HFFc6 (cell line): ENCODE results near the gene UBE2I. TPM values are rescaled to one million over a fixed set of nuclear protein-coding genes. Genes with fewer than 3 reads are reported as not detected.

ENCODE experiments used
- DNase-seq: peaks from one replicate; pipeline ENCODE4 v3.0.0-alpha.2; 2018
- H3K27ac Mint-ChIP-seq: 2 replicates; pipeline ENCODE4 v1.8.0; 2020; ENCODE audit warnings: mild to moderate bottlenecking, mixed read lengths
- H3K27me3 Mint-ChIP-seq: 2 replicates; pipeline ENCODE4 v1.8.0; 2021; ENCODE audit warnings: mild to moderate bottlenecking, moderate library complexity, mixed read lengths; ENCODE audit not compliant: insufficient read depth
- H3K36me3 Mint-ChIP-seq: 2 replicates; pipeline ENCODE4 v1.8.0; 2021; ENCODE audit warnings: low read depth, mixed read lengths
- H3K4me1 Mint-ChIP-seq: 2 replicates; pipeline ENCODE4 v1.8.0; 2020; ENCODE audit warnings: low read depth, mixed read lengths
- H3K4me3 Mint-ChIP-seq: 2 replicates; pipeline ENCODE4 v1.8.0; 2020; ENCODE audit warnings: mild to moderate bottlenecking, moderate library complexity, mixed read lengths
- H3K9me3 Mint-ChIP-seq: 2 replicates; pipeline ENCODE4 v1.8.0; 2020; ENCODE audit warnings: mild to moderate bottlenecking, mixed read lengths
- total RNA-seq, 6 experiments: library from RNA; stranded (reverse); fragmentation: NEBNext Ultra II Directional; extraction: Animal tissue kit (Norgen Biotek cat#: 25700); gene quantifications; 2 replicates in 1 of 6; 3 replicates in 5 of 6; pipeline ENCODE4 v1.2.3, GENCODE V29; 2021
- TF ChIP-seq, protein P1 (sequence below): fragments of 200-600 bp; sonication (generic); IDR thresholded peaks from 2 replicates; pipeline ENCODE4 v1.5.0; 2021; ENCODE audit warnings: antibody characterized with exemption, mild to moderate bottlenecking

The UBE2I gene
- total RNA-seq, 6 experiments from 2014 or later: 116 to 147 (median 138) TPM

DNA sequence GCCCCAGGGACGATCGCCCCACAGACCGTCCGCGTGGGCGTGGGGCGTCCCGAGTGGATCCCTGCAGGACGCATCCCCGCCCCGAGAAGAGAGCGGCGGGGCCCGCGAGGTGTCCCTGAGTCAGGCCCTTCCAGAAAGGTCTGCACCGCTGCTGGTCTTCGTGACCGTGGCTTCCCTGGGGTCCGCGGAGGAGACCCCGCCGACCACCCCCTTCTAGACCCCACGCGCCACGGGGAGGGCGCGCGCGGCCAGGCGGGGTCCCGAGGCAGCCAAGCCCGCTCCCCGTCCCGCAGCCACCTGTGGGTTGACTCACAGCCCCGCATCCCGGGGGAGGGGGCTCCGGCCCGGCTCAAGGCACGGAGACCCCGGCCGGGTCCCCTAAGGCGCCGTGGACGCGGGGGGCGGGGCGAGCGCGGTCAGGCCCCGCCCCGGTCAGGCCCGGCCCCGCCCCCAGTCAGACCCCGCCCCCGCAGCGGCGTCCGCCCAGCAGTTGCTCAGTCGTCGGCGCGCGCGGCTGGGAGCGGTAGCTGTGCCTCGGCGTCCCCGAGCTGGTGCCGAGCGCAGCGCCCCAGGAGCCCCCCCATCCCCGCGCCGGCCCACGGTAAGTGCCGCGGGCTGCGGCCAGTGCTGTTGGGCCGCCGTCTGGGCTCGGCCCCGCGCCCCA is 23.8 kb downstream of the UBE2I start, which contains the start of gene BAIAP3:
Gene BAIAP3, plus strand, starts transcription at position 497 of the 664 bp plus-strand sequence. CDS start 4,905 bp downstream, outside the sequence.
- Mint-ChIP-seq H3K4me3 (no peak within 1 kb of the TSS), H3K27ac (no peak within 1 kb of the TSS), H3K36me3 (no peaks in the 10 kb centered on the region), H3K4me1 (peaks cover 6% of the 10 kb centered on the region; the same call in 1 of the 2 replicates), H3K27me3 (peaks cover 17% of the 10 kb centered on the region), H3K9me3 (no peaks in the 10 kb centered on the region)
- no peak for DNase-seq
- TF ChIP-seq, protein P1, sequence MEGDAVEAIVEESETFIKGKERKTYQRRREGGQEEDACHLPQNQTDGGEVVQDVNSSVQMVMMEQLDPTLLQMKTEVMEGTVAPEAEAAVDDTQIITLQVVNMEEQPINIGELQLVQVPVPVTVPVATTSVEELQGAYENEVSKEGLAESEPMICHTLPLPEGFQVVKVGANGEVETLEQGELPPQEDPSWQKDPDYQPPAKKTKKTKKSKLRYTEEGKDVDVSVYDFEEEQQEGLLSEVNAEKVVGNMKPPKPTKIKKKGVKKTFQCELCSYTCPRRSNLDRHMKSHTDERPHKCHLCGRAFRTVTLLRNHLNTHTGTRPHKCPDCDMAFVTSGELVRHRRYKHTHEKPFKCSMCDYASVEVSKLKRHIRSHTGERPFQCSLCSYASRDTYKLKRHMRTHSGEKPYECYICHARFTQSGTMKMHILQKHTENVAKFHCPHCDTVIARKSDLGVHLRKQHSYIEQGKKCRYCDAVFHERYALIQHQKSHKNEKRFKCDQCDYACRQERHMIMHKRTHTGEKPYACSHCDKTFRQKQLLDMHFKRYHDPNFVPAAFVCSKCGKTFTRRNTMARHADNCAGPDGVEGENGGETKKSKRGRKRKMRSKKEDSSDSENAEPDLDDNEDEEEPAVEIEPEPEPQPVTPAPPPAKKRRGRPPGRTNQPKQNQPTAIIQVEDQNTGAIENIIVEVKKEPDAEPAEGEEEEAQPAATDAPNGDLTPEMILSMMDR: no peak

DNA sequence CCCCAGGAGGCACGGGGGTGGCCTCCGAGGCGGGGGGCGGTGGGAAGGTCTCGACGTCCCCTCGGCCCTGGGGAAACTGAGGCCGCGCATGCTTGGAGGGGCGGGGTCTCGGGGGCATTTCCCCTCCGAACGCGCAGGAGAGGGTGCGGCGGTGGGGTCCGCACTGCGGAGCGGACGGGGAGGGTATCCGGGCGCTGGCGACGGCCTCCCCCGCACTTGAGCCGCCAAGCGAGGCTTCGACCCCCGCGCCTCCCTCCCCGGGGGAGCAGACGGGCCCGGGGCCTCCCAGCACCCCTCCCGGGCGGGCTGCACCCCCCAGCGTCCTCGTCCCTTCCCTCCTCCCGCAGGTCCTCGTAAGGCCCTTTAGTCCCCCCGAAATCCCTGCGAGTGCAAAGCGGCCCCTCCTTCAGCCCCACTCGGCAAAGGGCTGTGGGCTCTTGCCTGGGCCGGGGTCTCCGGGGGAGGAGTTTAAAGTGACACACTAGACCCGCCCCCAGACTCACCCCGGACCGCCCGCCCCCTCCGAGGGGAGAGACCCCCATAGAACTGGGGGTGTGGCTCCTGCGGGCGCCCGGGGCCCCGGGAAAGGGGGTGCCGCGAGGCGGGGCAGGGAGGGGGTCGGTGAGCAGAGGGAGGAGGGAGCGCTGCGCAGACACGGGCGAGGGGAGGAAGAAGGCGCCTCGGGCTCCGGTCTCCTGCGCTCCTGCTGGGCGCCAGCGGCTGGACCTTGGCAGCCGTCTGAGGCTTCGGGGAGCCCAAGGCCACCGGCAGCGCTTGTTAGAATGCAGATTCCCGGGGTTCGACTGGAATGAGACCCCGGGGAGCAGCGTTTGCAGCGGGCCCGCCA is 24.6 kb downstream of the UBE2I start:
- Mint-ChIP-seq H3K27me3 (peaks cover 17% of the 10 kb centered on the region), H3K9me3 (no peaks in the 10 kb centered on the region), H3K4me1 (peaks cover 6% of the 10 kb centered on the region; the same call in 1 of the 2 replicates), H3K27ac (no peak overlapping the region), H3K36me3 (no peaks in the 10 kb centered on the region), H3K4me3 (no peak overlapping the region)
- no peak for DNase-seq
- TF ChIP-seq, protein P1: no peak

DNA sequence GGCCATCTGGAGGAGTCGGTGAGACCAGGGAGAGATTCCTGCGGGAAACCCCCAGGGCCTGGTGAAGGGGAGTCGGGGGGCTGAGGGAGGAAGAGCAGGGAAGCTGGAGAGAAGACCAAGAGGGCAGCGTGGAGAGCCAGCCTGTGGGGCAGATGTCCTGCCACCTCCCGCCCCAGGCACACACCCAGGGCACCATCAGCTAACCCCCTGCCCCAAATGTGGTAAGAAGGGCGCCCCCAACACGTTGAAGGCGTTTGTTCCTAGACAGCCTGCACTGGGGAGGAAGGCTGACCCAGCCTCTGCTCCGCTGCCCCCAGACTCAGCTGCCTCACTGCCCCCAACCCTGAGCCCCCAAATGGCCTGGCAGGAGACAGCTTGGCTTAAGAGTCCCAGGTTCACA is 25.3 kb downstream of the UBE2I start:
- Mint-ChIP-seq H3K36me3 (no peaks in the 10 kb centered on the region), H3K27me3 (peaks cover 17% of the 10 kb centered on the region), H3K9me3 (no peaks in the 10 kb centered on the region), H3K4me3 (no peak overlapping the region), H3K4me1 (peaks cover 6% of the 10 kb centered on the region; the same call in 1 of the 2 replicates), H3K27ac (no peak overlapping the region)
- no peak for DNase-seq
- TF ChIP-seq, protein P1: no peak

DNA sequence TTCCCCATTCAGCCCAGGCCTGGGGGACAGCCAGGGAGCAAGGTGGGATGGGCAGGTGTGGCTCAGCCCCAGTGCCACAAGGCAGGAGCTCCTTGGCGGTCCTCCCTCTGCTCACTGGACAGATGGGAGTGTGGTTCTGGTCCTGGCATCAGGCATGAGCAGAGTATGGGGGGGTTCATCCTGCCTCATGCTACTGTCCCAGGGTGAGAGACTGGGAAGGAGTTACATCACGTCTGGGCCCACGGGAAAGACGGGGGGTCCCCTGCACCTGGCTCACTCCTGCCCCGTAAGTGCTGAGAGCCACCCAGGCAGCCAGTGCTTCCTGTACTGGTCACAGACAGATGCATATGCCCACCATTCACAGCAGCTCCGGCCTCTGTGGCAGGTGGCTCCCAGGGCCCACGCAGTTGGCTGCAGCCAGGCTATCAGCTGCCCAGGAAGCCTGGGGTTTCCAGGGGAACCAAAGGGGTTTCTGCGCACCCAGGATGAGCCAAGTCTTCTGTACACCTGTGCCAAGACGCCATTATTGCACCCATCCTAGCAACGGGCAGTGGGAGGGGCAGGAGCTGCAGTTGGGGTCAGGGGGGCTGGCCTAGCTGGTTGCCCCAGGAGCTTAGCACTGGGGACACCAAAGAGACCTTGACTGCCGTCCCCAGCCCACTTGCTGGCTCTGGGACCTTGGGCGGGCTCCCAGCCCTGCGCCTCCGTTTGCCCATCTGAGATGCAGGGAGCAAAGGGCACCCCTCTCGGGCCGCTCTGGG is 26.0 kb downstream of the UBE2I start:
- Mint-ChIP-seq H3K4me1 (peaks cover 6% of the 10 kb centered on the region; the same call in 1 of the 2 replicates), H3K36me3 (no peaks in the 10 kb centered on the region), H3K4me3 (no peak overlapping the region), H3K27me3 (peaks cover 17% of the 10 kb centered on the region), H3K9me3 (no peaks in the 10 kb centered on the region), H3K27ac (no peak overlapping the region)
- no peak for DNase-seq
- TF ChIP-seq, protein P1: no peak

DNA sequence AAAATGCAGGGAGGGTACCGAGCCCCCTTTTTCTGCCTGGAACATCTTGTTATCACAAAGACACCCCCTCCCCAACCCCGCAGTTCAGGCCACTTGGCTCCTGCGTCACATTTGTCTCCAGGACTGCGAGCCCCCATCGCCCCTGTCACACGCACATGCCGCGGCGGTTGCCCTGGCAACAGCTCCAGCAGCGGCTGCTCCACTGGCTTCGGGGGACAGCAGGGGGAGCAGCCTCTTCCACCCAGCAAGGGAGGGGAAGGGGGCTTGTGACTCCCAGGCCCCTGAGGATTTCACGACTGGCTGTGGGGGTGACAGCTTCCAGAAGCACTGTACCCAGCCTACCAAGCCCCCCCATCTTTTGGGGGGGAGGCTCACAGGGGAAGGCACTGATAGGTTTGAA is 26.6 kb downstream of the UBE2I start:
- no peaks in the 10 kb centered on the region for H3K9me3 Mint-ChIP-seq
- H3K4me1 Mint-ChIP-seq: peaks cover 6% of the 10 kb centered on the region; the same call in 1 of the 2 replicates
- DNase-seq: no peak
- H3K4me3 Mint-ChIP-seq: no peak overlapping the region
- H3K27me3 Mint-ChIP-seq: peaks cover 19% of the 10 kb centered on the region
- no peaks in the 10 kb centered on the region for H3K36me3 Mint-ChIP-seq
- H3K27ac Mint-ChIP-seq: no peak overlapping the region
- TF ChIP-seq, protein P1: peak; percentile 14; the same call in 1 of the 2 replicates
